GM12865 (cell line): ENCODE results near the gene RASSF5.

Experiments
- DNase-seq: peaks from one replicate; pipeline ENCODE4 v3.0.0; 2010; ENCODE audit warnings: low read depth
- H3K4me3 ChIP-seq: 2 replicates; pipeline ENCODE4 v1.5.1; 2011; ENCODE audit warnings: mild to moderate bottlenecking, low read depth, low read length, control low read depth
- CTCF ChIP-seq: IDR thresholded peaks from 2 replicates; pipeline ENCODE4 v1.5.1; 2011; ENCODE audit warnings: low read length, control low read depth, low read depth, inconsistent platforms; ENCODE audit not compliant: insufficient read depth; ENCODE audit errors: missing control alignments

RASSF5 gene

GRCh38 chr1:206508130-206508889 lies 979 bp downstream of the RASSF5 start:
- TF ChIP-seq CTCF = no peak
- DNase-seq = no peak
- peak overlapping the region; percentile 84 for H3K4me3 ChIP-seq

- no peak overlapping the region for H3K4me3 ChIP-seq
- no peak for DNase-seq
- no peak for TF ChIP-seq CTCF
Measured at GRCh38 chr1:206508956-206509355, 1.6 kb downstream of the RASSF5 start.

GRCh38 chr1:206509612-206510257 lies 2.4 kb downstream of the RASSF5 start:
- TF ChIP-seq CTCF = no peak
- no peak for DNase-seq
- H3K4me3 ChIP-seq = no peak overlapping the region

- no peak for DNase-seq
- H3K4me3 ChIP-seq = no peak overlapping the region
Measured at GRCh38 chr1:206510371-206510770, 3.0 kb downstream of the RASSF5 start.

GRCh38 chr1:206511362-206512057 lies 4.2 kb downstream of the RASSF5 start:
- no peak for TF ChIP-seq CTCF
- no peak for DNase-seq
- H3K4me3 ChIP-seq = no peak overlapping the region

More at GRCh38 chr1:206510371-206510770, 3.0 kb downstream of the RASSF5 start:
- TF ChIP-seq CTCF = no peak

- DNase-seq = no peak
- H3K4me3 ChIP-seq = no peak overlapping the region
- TF ChIP-seq CTCF = no peak
Measured at GRCh38 chr1:206512058-206512850, 4.9 kb downstream of the RASSF5 start.
